ENCODE data around the gene DLEC1. TPM values are rescaled to one million over a fixed set of nuclear protein-coding genes. Genes with fewer than 3 reads are reported as not detected.

Gene DLEC1
- total RNA-seq, 1 donor from 2014 or later = not detected

GRCh38 chr3:38011111-38011510 lies 27.9 kb upstream of the DLEC1 start:
- no peak overlapping the region for H3K4me3 ChIP-seq (ENCODE audit: low read depth, low read length)
- no peak for TF ChIP-seq CTCF (conservative IDR thresholded peaks at IDR 0.05; ENCODE audit: low read depth, low read length)
- no peak for DNase-seq (ENCODE audit: low read depth)

- DNase-seq (ENCODE audit: low read depth) = no peak
- H3K4me3 ChIP-seq (ENCODE audit: low read depth, low read length) = no peak overlapping the region
- no peak for TF ChIP-seq CTCF (conservative IDR thresholded peaks at IDR 0.05; ENCODE audit: low read depth, low read length)
These were observed 23.5 kb upstream of the DLEC1 start for GRCh38 chr3:38015485-38015884.

GRCh38 chr3:38015984-38016383 lies 23.0 kb upstream of the DLEC1 start:
- H3K4me3 ChIP-seq (ENCODE audit: low read depth, low read length) = no peak overlapping the region
- TF ChIP-seq CTCF (conservative IDR thresholded peaks at IDR 0.05; ENCODE audit: low read depth, low read length) = no peak

GRCh38 chr3:38016410-38016809 lies 22.6 kb upstream of the DLEC1 start:
- no peak for TF ChIP-seq CTCF (conservative IDR thresholded peaks at IDR 0.05; ENCODE audit: low read depth, low read length)
- no peak overlapping the region for H3K4me3 ChIP-seq (ENCODE audit: low read depth, low read length)
- DNase-seq (ENCODE audit: low read depth) = no peak

More at GRCh38 chr3:38015984-38016383, 23.0 kb upstream of the DLEC1 start:
- DNase-seq (ENCODE audit: low read depth) = no peak

GRCh38 chr3:38016847-38017444 lies 22.1 kb upstream of the DLEC1 start:
- TF ChIP-seq CTCF (conservative IDR thresholded peaks at IDR 0.05; ENCODE audit: low read depth, low read length) = no peak
- no peak overlapping the region for H3K4me3 ChIP-seq (ENCODE audit: low read depth, low read length)
- no peak for DNase-seq (ENCODE audit: low read depth)

GRCh38 chr3:38017445-38018295 lies 21.3 kb upstream of the DLEC1 start:
- no peak overlapping the region for H3K4me3 ChIP-seq (ENCODE audit: low read depth, low read length)
- TF ChIP-seq CTCF (conservative IDR thresholded peaks at IDR 0.05; ENCODE audit: low read depth, low read length) = no peak
- no peak for DNase-seq (ENCODE audit: low read depth)
